Brain pericyte (primary cell): ENCODE measurements around the gene SOS2.
"Not testable (repeated sequence)": the region's sequence is repeated elsewhere in the genome, so short reads cannot be mapped to it uniquely, and the experiment has no call there.

Experiments
- DNase-seq: peaks from one replicate; pipeline ENCODE4 v3.0.0-alpha.2; 2012; ENCODE audit warnings: low read depth, low spot score

SOS2 gene

GRCh38 chr14:50085570-50086320 lies 145.6 kb downstream of the SOS2 start:
- no peak for DNase-seq

DNA sequence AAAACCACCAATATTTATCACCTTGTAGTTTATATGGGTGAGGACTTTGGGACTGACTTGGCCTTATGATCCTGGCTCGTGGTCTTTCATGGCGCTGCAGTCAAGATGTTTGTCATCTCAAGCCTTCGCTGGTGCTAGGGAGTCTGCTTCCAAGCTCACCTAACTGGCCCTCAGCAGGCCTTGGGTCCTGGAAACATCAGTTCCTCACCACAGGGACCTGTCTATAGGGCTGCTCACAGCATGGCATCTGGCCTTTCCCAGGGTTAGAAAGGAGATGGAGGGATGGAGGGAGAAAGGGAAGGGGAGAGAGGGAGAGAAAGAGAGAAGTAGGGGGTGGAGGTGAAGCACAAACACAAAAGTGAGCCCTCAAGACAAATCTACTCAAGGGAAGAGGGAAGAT lies 146.7 kb downstream of the SOS2 start:
- no peak for DNase-seq

GRCh38 chr14:50083467-50084337 lies 147.7 kb downstream of the SOS2 start:
- no peak for DNase-seq

DNA sequence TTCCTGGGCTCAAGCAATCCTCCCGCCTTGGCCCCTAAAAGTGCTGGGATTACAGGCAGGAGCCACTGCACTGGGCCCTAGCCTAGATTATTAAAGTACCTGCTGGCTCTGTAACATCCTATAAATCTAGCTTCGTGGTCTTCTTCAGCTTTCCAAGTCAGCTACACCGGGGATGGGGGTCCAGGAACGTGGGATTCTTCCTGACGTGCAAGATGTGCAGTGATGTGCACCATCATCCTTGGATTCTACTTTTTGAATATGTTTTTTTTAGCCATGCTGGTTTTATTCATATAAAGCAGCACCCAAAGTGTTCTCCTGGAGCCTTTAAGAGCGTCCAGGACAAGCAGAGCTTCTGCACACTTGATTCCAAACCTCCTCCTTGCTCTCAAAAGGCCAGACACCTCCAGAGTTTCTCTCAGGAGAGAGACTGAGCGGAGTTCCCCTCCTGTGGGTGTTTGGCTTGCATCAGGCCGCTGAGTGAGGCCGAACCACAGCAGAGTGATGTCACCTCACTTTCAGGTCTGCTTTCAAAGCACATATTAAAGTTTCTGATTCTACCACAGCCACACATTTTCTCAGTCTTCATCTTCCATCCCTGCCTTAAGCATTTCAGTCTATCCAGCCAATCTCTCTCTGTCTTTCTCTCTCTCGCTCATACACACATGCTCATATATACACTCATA lies 148.5 kb downstream of the SOS2 start:
- DNase-seq: no peak

- no peak for DNase-seq
These were observed 149.1 kb downstream of the SOS2 start for GRCh38 chr14:50082308-50082742.

- not testable (repeated sequence) for DNase-seq
These were observed 152.3 kb downstream of the SOS2 start for GRCh38 chr14:50079103-50079502.

GRCh38 chr14:50073663-50074062 lies 157.7 kb downstream of the SOS2 start:
- DNase-seq: not testable (repeated sequence)

DNA sequence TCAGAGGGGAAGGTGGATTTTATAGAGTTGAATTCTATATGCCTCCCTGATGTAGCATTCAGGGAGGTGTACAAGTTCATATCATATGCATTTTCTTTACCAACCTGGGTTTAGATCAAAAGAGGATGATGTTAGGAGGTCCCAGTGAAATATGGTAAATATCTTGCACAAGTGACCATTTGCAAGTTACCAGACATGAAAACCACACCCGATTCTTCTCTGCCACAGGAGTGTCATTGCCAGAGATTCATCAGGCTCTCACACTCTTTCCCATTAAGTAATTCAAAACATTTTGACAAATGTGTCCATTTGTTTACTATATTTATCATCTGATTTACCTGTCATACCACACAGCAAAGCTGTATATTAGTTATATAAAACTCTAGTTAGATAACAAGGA lies 159.0 kb downstream of the SOS2 start:
- DNase-seq: no peak

DNA sequence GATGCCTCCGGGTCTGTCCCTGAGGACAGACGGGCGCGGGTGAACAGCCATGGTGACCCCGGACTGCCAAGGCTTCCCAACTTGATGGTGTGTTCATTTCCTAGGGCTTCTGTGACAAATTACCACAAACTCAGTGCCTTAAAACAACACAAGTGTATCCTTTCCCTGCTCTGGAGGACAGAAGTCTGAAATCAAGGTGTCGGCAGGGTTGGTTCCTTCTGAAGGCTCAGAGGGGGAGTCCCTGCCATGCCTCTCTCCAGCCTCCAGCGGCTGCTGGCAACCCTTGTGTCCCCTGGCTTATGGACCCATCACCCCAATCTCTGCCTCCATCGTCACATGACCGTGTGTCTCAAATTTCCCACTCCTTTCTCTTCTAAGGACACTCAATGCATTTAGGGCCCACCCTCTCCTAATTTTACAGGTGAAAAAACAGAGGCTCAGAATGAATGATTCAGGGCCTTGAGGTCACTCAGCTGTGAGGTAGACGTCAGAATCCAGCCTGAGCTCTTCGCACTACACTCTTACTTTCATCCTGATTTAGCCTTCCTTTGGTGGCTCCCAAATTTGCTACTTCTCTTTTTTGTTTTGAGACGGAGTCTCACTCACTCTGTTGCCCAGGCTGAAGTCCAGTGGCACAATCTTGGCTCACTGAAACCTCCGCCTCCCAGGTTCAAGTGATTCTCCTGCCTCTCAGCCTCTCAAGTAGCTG lies 160.4 kb downstream of the SOS2 start:
- no peak for DNase-seq

GRCh38 chr14:50070230-50070629 lies 161.1 kb downstream of the SOS2 start:
- DNase-seq: no peak

- no peak for DNase-seq
These were observed 162.1 kb downstream of the SOS2 start for GRCh38 chr14:50069325-50069724.

GRCh38 chr14:50068496-50068895 lies 162.9 kb downstream of the SOS2 start:
- no peak for DNase-seq

- DNase-seq: peak; percentile 47
These were observed 163.5 kb downstream of the SOS2 start for GRCh38 chr14:50067723-50068495.
